NCI-H146 treated with DMSO at 0.1 percent for 48 hours (cell line): ENCODE data around the gene S100A11.
A peak's percentile ranks its signal among the peaks of the same experiment; 100 is the strongest.

Experiments
- DNase-seq: peaks from one replicate; lab custom pipeline; 2025; ENCODE audit not compliant: unreplicated experiment; lab: John Stamatoyannopoulos, UW

S100A11 gene

DNA sequence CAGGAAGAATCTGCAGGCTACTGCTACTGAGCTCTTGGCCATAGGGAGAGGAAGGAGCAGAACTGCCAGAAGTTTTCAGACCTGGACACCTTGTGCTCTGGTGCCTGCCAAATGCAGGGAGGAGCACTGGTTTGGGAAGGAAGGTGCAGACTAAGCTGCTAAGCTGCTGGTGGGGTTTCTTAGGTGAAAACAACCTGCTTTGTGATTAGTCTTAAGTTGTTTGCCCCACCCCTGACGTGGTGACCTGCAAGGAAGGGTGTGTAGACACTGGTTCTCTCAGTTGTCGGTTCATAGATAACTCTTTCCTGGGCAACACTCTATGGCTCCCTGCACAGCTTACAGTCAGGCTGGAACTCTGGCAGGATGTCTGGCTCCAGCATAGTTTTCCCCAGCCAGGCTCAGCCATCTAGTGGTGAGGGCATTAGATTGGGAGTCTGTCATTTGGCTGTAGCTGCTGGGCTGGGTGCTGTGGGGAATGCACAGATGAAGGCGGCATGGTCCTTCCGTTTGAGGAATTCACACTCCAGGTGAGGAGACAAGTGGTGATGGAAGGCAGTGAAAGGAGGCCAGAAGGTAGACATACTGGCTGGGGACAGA, 32.9 kb downstream of the S100A11 start:
- DNase-seq = no peak

DNA sequence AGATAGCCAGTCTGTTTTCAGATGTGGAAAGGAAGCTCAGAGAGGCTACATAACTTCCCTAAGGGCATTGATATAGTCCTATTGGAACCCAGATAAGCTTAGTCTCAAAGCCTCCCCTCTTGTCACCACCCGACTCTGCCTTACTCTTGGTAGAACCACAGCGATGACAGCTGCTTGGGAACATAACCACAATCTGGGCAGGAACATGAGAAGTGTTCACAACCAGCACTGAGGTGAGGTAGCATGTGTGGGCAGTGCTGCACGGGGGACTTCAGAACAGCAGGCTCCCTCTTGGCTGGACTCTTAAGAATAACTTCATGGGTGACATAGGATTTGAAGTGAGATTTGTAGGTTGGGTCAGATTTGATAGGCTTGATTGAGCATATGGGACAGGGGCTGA, 33.8 kb downstream of the S100A11 start:
- DNase-seq = no peak

DNA sequence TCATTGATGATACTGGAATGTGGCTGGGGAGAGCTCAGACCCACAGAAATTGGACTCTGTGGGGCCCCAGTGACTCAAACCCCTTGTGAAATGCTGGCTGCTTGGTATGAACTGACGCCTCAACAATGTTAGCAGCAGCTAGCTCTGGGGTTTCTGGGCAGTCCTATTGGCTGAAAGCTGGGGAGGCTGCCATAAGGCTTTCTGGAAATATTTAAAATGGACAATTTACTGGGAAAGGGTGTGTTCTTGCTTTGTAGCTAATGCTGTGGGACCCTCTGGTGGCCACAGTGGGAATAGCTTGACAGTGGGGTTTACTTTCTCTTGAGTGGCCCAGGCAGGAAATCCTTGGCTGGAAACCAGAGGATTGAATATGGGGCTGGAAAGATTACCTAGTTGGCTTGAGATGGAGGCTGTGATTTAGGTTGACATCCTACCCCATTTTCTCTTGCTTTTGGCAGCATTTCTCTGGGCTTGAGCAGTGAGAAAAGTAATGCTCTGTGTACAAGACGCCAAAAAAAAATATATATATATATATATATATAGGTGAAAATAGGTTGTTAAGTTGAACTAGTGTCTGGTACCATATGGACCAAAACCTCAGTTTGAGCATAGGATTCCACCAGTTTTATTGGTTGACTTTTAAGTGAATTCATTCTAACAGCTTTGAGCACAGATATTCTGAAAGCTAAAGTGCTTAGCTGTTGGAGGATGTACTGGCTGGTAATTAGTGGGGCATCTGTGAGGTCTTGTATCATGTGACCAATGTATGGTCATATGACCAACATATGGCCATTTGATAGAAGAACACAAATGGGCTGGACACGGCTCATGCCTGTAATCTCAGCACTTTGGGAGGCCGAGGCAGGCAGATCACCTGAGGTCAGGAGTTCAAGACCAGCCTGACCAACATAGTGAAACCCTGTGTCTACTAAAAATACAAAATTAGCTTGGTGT, 34.9 kb downstream of the S100A11 start:
- DNase-seq = peak; percentile 15

DNA sequence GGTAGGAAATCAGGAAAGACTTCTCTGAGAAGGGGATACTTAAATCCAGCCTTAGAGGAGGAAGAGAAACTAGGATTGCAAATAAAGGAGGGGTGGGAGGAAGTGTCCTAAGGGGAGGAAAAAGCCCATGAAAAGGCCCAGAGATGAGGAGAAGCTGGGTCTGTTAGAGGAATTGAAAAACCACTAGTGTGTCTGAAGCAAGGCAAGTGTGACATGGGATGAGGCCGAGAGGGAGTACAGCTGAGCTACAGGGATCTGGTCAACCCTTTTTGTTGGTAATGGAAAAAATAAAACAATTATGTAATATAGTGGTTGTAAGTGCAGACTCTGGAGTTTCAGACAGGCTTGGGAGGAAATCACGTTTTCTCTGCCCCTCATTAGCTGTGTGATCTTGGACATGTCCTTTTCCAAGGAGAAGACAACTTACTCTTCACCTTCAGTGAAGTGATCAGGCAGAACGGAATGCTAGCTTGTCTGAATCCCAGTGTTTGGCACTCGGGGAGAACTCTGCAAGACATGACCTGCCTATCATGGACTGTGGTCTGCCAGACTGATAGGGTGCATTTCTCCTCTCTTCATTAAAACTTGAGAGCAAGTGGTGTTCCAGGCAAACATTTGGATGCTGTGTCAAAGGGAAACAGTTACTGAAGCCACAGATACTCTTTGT, 35.7 kb downstream of the S100A11 start:
- DNase-seq = no peak

DNA sequence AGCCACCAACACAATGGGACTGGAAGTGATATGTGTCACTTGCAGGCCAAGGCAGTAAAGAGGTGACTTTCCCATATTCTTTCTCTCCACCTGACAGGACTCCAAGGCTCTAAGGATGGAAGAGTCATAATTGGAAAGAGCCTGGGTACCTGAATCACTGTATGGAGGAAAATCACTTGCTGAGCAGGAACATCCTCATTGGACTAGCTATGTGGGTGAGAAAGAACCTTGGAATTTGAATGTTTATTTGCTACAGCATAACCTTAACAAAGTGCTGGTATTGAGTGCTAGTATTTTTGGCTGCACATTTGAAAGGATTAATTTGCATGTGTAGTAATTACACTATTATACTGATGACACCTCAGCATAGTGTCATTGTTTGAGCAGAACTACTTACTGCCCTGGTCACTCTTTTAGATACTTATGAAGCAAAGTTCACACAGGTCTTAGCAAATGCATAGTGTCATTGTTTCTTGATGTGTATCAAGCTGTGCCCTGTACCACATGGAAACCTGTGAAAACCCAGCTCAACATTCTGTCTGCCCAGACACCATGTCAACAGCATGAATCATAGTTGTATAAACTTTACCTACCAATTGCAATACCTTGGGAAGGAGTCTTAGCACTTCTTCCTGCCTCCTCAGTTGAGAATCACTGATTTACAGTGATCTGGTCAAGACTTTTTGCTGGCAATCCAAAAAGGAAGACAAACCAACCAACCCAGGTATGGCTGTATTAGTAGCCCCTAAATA, 38.0 kb downstream of the S100A11 start:
- no peak for DNase-seq

DNA sequence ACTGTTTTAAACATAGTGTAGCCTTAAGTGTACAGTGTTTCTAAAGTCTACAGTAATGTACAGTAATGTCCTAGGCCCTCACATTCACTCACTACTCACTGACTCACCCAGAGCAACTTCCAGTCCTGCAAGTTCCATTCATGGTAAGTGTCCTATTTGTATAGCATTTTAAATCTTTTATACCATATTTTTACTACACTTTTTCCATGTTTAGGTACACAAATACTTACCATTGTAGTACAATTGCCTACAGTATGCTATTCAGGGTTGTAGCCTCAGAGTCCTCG, 39.6 kb downstream of the S100A11 start:
- no peak for DNase-seq

DNA sequence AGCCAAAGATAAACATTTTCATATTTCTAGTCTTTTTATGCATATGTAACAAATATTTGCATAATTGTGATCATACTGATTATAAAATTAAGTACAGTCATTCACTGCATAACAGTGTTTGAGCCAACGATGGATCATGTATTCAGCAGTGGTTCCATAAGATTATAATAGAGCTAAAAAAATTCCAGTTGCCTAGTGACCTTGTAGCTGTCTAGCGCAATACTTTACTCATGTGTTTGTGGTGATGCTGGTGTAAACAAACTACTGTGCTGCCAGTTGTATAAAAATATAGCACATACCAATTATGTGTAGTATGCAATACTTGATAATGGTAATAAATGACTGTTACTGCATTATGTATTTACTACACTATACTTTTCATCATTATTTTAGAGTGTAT, 41.0 kb downstream of the S100A11 start:
- no peak for DNase-seq

DNA sequence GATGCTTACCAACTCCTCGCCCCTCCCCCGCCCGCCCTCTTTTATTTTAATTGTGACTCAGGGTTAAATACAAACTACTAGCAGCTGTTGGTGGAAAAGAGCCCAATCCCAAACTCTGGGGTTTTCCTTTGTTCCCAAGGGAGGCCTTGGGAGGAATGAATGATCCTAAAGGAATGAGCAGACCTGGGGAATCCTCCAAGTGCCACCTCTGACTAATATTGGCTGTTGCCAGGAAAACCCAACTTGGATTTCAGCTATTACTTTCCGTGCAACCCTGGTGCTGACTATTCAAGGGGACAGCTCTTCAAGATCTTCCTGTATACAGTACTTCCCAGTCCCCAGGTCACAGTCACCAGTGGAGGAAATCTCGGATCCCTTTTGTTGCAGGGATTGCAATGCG, 41.8 kb downstream of the S100A11 start:
- no peak for DNase-seq

DNA sequence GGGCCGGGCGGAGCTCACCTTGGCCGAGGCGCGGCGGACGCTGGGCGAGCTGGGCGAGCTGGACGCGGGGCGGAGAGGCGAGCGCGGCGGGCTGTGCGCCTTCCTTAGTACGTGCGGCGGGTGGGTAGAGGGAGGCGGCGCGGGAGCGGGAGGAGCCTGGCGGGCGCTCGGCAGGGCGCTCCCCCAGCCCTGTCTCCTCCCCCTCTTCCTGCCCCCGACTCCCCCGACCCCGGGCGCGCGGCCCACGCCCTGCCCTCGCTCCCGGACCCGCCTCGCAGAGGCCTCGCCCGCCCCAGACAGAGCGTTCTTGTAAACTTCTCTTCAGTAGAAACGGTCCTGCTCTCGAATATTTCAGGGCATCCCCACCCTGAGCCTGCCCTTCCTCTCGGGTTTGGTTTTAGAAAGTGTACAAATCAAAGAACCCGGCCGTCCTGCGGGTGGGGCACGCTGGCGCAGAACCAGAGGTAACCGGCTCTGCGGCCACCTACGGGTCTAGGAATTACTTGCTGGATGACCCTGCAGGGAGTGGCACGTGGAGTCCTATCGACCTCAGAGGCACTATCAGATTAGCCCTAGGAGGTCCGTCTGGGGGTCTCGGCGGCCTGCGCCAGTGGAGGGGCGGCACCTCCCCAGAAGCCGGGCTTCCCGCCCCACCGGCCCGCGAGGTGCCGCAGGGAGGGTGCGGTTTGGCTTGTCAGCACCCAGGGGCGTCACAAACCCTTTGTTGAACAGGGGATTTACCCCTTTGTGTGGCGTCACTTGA, 42.9 kb downstream of the S100A11 start, which contains the start of gene S100A10:
Gene S100A10, minus strand, starts transcription at position 126 of the 763 bp plus-strand sequence. CDS start 7,629 bp downstream, outside the sequence.
- DNase-seq = no peak

DNA sequence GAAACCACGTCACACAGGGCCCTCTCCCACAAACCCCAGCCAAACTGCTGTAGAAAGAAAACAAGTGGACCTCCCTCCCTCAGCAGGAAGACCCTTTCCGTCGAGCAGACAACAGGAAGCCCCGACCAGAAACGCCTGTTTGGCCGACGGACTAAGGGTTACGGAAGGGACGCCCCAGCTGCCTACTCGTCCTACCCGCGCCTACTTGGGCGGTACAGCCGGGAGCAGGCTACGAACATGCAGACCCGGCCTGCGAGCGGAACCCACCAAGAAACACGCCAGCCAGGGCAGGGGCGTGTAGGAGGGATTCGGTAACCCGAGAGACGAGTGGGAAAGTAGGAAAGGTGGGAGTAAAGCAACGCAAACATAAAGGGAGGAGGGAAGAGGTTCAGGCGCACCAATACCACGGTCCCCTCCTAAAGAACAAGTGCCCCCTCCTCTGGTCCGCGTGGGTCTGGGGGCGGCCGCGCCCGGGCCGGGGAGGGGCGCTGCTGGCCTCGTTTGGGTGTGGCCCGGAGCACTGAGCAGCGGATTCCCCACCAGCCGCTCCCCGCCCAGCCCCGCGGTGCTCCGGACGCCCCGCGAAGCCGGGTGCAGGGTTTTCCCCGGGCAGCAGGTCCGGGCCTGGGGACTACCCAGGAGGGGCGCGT, 43.6 kb downstream of the S100A11 start:
- no peak for DNase-seq

DNA sequence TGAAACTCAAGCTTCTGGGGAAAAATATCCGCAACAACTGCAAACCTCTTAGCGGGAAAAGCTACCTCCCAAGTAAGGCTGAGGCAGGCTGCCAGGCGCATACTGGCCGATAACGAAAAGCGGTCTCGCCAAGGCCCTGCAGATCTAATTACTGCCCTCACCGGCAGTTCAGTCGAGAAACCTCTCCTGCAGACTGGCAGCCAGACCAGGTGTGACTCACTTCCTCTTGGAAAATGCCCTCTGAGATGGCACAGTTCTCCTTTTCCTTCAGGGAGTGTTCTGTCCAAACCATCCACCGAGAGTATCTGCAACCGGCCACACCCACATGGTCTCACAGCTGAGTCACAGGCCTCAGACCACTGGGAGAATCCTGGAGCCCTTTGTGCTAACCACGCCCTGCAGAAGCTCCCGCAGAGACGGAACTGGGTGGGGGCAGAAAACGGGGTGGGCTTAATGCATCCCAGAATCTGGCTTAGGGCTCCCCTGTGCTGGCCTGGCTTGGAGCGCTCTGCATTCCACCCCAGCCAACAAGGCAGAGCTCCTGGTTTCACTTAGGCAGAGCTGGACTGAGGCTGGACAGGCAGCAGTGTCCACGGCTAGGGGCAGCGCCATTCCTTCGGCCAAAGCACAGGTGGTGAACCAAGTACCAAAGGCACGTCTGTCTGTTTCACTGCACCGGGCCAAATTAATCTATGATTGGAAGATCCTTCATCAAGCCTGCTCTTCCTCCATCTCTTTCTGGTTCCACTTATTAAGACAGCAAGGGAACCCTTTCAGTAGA, 44.3 kb downstream of the S100A11 start:
- DNase-seq = no peak

DNA sequence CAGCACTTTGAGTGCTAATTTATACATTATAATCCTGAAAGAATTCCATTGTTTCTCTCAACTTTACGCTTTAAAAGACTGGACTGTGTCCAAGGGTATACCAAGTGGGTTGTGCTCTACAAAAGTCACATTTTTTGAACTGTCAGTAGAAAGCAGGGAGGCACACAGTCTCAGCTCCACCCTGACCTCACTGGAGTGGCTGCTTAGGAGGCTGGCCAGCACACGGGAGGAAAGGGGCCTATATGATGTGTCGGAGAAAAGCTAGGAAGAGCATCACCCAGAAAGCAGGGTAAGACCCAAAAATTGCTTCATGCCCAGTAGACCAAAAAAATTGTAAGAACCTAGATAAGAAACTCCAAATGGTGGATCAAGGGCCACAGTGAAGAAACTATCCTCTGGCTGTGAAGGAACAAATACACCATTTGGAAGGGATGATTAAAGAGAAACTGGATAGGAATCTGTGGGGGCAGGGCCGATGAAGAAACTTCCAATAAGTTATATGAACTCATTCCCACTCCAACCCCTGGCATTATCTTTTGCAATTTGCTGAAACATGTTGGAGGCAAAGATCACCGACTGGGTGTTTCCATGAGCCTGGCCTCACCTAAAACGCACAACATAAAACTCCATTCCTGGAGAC, 45.0 kb downstream of the S100A11 start:
- DNase-seq = no peak

DNA sequence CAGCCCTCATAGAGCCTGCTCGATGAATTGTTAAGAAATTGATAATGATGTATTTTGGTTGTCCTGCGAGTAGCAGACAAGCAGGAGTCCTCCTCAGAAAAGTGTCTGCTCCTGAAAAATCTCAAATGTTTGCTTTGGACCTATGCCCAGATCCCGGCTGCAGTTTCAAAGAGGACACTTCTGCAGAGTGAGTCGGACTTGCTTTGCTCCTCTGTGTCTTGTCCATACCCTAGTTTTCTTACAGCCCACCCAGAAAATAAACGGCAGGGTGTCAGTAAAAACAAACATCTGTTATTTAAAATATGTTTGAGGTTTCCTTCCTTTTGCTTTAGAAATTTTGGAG, 46.0 kb downstream of the S100A11 start:
- DNase-seq = no peak

DNA sequence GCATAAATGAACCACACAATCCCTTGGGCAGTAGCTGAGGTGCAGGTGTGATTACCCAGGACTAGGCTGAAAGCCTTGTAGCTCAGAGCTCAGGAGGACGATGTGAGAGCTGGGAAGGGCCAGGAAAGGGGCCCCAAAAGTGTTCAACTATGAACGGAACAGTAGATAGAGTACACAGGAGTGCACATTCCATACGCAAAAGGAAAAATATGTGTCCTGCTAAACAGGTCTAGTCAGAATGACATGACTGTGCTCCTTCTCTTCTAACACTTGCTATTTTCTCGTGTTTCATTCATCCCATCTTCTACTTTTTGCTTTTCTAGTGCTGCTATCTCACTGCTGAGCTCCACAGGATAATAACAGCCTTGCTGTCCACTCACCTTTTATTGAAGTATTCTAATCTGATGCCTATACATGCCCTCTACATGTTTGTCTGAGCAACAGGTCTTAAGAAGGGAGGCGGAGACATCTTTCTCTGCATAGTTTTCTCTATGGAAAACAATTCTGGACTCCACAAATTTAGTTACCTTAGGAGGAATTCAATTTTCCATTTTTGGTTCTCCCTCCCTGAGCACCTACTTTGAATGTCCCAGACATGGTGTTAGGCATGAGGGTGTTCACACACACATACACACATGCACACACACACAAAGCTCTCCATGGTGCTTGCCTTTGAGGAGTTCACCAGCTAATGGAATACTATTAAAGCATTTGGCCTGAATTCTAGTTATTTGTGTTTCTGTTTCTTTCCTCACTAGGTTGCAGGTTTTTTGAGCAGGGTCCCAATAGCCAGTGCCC, 46.5 kb downstream of the S100A11 start:
- DNase-seq = no peak

DNA sequence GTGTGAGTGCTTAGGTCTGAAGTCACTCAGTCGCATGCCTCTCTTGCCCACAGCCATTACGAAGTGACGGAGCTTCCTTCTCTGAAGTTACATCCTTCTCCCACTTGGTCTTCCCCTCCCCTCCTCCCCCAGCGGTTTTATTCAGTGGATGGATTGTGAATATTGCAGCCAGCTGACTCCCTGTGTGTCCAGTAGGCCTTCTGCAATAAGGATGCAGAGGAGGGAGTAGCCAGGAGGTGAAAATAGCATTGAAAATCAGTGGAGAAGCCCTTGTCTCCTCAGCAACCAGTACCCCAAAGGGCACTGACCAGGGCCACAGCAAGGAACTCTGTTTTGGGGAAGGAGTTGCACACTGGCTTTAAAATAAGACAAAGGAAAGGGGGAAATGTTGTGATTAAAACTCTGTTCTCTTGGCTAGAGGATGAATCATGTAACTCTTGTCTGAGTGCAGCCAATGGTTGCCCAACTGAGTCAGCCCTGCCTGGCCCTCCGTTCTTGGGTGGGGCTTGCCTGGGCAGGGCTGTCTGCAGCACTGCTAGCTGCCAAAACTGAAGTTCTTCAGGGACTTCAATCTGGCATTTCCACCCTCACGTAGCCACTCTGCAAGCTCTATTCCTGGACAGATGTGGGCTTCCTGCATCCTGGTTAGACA, 47.5 kb downstream of the S100A11 start:
- no peak for DNase-seq

DNA sequence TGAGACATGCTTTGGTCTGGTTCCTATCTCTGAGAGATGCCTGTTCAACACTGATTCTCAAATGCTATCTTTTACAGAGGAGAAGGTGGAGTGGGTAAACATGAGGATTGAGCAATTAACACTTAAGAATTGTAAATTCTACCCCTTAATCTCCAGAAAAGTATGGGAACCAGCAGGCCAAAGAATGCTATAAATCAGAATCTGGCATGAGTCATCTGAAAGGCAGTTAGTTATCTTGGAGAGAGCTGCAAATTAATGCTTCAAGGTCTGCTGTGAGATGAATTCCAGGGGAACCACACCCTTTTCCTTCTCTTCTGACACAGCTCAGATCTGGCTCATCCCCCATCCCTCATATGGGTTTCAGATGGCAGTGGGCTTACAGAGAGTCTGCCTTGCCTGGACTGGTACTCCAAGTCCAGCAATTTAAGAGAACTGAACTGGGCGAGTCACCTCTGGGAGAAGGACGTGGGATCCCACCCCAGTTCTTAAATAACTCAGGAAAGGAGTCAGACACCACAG, 48.3 kb downstream of the S100A11 start:
- DNase-seq = no peak

DNA sequence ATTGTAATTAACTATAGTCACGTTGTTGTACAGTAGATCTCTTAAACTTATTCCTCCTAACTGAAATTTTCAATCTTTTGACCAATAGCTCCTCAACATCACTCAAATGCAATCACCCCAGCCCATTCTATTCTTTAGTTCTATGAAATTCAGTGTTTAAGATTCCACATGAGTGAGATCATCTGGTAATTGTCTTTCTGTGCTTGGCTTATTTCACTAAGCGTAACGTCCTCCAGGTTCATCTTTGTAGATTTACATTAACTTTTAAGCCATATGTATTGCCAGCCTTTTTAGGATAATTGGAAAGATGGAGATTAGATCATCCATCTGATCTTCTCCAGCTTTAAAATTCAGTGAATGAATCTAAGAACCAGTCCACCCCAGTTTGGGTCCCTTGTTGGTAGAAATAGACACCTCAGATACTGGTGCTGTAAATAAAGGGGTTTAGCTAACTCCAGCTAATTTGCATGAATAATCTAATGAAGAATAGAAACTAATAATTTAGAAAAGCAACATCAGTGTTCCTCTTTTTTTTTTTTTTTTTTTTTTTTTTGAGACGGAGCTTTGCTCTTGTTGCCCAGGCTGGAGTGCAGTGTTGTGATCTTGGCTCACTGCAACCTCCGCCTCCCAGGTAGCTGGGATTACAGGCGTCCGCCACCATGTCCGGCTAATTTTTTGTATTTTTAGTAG, 50.2 kb downstream of the S100A11 start:
- no peak for DNase-seq
